ENCODE measurements around the gene AOX1. TPM values are rescaled to one million over a fixed set of nuclear protein-coding genes. Genes with fewer than 3 reads are reported as not detected.
"Not testable (repeated sequence)": the region's sequence is repeated elsewhere in the genome, so short reads cannot be mapped to it uniquely, and the experiment has no call there.

AOX1 gene
- total and polyA plus RNA-seq, 2 experiments from 2014 or later, result 1.4 to 5.0 TPM

DNA sequence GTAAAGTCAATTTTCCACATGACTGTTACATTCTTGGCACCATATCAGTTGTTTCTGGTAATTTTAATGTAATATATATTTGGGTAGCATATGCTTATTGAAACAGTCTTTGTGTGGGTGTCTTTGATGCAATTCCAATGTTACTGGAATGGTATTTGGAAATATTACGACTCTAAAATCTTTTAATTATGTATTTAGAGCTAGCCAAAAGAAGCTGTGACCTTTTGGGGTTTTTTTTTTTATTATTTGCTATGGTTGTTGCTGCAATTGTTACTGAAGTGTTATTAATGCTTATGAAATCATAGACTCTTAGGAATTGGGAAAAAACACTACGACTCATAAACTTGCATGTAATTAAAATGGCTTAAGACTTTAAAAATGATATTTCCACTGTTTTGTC lies 95.9 kb downstream of the AOX1 start:
- TF ChIP-seq EZH2phosphoT487 (IDR thresholded peaks at IDR 0.05; ENCODE audit: unreplicated experiment) (no peak), ZNF114 (CRISPR knock-in tag; IDR thresholded peaks at IDR 0.05) (no peak), CTCF (conservative IDR thresholded peaks at IDR 0.05; ENCODE audit: low read depth in 2 of 2) (no peak), NANOG (IDR thresholded peaks at IDR 0.05; ENCODE audit: borderline replicate concordance) (no peak), ZNF331 (CRISPR knock-in tag; IDR thresholded peaks at IDR 0.05; ENCODE audit: low read depth) (no peak), JUNB (IDR thresholded peaks at IDR 0.05; ENCODE audit: unreplicated experiment) (no peak), EZH2 (IDR thresholded peaks at IDR 0.05; ENCODE audit: low read depth, unreplicated experiment) (no peak)
- TF ChIP-seq, protein P1, sequence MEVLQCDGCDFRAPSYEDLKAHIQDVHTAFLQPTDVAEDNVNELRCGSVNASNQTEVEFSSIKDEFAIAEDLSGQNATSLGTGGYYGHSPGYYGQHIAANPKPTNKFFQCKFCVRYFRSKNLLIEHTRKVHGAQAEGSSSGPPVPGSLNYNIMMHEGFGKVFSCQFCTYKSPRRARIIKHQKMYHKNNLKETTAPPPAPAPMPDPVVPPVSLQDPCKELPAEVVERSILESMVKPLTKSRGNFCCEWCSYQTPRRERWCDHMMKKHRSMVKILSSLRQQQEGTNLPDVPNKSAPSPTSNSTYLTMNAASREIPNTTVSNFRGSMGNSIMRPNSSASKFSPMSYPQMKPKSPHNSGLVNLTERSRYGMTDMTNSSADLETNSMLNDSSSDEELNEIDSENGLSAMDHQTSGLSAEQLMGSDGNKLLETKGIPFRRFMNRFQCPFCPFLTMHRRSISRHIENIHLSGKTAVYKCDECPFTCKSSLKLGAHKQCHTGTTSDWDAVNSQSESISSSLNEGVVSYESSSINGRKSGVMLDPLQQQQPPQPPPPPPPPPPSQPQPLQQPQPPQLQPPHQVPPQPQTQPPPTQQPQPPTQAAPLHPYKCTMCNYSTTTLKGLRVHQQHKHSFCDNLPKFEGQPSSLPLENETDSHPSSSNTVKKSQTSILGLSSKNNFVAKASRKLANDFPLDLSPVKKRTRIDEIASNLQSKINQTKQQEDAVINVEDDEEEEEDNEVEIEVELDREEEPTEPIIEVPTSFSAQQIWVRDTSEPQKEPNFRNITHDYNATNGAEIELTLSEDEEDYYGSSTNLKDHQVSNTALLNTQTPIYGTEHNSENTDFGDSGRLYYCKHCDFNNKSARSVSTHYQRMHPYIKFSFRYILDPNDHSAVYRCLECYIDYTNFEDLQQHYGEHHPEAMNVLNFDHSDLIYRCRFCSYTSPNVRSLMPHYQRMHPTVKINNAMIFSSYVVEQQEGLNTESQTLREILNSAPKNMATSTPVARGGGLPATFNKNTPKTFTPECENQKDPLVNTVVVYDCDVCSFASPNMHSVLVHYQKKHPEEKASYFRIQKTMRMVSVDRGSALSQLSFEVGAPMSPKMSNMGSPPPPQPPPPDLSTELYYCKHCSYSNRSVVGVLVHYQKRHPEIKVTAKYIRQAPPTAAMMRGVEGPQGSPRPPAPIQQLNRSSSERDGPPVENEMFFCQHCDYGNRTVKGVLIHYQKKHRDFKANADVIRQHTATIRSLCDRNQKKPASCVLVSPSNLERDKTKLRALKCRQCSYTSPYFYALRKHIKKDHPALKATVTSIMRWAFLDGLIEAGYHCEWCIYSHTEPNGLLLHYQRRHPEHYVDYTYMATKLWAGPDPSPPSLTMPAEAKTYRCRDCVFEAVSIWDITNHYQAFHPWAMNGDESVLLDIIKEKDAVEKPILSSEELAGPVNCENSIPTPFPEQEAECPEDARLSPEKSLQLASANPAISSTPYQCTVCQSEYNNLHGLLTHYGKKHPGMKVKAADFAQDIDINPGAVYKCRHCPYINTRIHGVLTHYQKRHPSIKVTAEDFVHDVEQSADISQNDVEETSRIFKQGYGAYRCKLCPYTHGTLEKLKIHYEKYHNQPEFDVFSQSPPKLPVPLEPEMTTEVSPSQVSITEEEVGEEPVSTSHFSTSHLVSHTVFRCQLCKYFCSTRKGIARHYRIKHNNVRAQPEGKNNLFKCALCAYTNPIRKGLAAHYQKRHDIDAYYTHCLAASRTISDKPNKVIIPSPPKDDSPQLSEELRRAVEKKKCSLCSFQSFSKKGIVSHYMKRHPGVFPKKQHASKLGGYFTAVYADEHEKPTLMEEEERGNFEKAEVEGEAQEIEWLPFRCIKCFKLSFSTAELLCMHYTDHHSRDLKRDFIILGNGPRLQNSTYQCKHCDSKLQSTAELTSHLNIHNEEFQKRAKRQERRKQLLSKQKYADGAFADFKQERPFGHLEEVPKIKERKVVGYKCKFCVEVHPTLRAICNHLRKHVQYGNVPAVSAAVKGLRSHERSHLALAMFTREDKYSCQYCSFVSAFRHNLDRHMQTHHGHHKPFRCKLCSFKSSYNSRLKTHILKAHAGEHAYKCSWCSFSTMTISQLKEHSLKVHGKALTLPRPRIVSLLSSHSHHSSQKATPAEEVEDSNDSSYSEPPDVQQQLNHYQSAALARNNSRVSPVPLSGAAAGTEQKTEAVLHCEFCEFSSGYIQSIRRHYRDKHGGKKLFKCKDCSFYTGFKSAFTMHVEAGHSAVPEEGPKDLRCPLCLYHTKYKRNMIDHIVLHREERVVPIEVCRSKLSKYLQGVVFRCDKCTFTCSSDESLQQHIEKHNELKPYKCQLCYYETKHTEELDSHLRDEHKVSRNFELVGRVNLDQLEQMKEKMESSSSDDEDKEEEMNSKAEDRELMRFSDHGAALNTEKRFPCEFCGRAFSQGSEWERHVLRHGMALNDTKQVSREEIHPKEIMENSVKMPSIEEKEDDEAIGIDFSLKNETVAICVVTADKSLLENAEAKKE (CRISPR knock-in tag; IDR thresholded peaks at IDR 0.05), result no peak
- DNase-seq (ENCODE audit: low spot score), result no peak
- H3K9me2 ChIP-seq (ENCODE audit: insufficient read depth), result no peaks in the 10 kb centered on the region
- ATAC-seq, result no peak
- no peaks in the 10 kb centered on the region for H3F3A ChIP-seq (replicated peaks; ENCODE audit: low read depth)
- H2AFZ ChIP-seq, result no peak overlapping the region
- H3K36me3 Mint-ChIP-seq (ENCODE audit: low read depth), result peaks cover 8% of the 10 kb centered on the region; the same call in 2 of the 3 replicates
- H3K4me3 ChIP-seq, result no peak overlapping the region
- peaks cover 13% of the 10 kb centered on the region for H3K9me3 Mint-ChIP-seq
- no peaks in the 10 kb centered on the region for H4K20me1 ChIP-seq (replicated peaks; ENCODE audit: insufficient read depth)
- no peak overlapping the region for H3K4me2 ChIP-seq
- no peaks in the 10 kb centered on the region for H3K27me3 Mint-ChIP-seq (ENCODE audit: insufficient read depth, low read depth, poor library complexity)
- no peaks in the 10 kb centered on the region; the same call in 2 of the 3 replicates for H3K4me1 Mint-ChIP-seq
- no peak overlapping the region for H3K27ac ChIP-seq (ENCODE audit: low read depth)
- H3K27ac Mint-ChIP-seq, result no peak overlapping the region
- no peaks in the 10 kb centered on the region for H3K27me3 ChIP-seq (ENCODE audit: insufficient read depth)
- H3K79me2 ChIP-seq (replicated peaks; ENCODE audit: insufficient read depth), result no peaks in the 10 kb centered on the region
- H3K4me3 Mint-ChIP-seq, result no peak overlapping the region
- H3K36me3 ChIP-seq (ENCODE audit: insufficient read depth), result no peaks in the 10 kb centered on the region
- no peaks in the 10 kb centered on the region for H3K4me1 ChIP-seq (ENCODE audit: insufficient read depth)

DNA sequence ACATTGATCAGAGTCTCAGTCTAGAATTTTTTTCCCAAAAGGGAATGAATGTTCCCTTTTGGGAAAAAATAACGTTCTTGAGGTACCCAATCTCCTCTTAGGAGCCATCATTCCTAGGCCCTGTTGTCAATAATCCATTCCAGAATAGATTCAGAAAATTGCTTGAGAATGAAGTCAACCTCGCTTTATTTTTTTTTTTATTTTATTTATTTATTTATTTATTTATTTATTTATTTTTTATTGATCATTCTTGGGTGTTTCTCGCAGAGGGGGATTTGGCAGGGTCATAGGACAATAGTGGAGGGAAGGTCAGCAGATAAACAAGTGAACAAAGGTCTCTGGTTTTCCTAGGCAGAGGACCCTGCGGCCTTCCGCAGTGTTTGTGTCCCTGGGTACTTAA lies 96.6 kb downstream of the AOX1 start:
- not testable (repeated sequence) for H2AFZ ChIP-seq; H3K27me3 Mint-ChIP-seq (ENCODE audit: insufficient read depth, low read depth, poor library complexity); H3K9me2 ChIP-seq (ENCODE audit: insufficient read depth); H4K20me1 ChIP-seq (replicated peaks; ENCODE audit: insufficient read depth); H3K79me2 ChIP-seq (replicated peaks; ENCODE audit: insufficient read depth); ATAC-seq; H3K36me3 ChIP-seq (ENCODE audit: insufficient read depth); H3K27ac ChIP-seq (ENCODE audit: low read depth); H3K4me1 ChIP-seq (ENCODE audit: insufficient read depth); H3K4me3 Mint-ChIP-seq; H3F3A ChIP-seq (replicated peaks; ENCODE audit: low read depth); DNase-seq (ENCODE audit: low spot score); H3K4me3 ChIP-seq; H3K36me3 Mint-ChIP-seq (ENCODE audit: low read depth); H3K4me1 Mint-ChIP-seq; H3K4me2 ChIP-seq; H3K27ac Mint-ChIP-seq; H3K27me3 ChIP-seq (ENCODE audit: insufficient read depth)
- peaks cover 13% of the 10 kb centered on the region for H3K9me3 Mint-ChIP-seq

Data from GM23338 (cell line).